Left lung (tissue), 10 donors: ENCODE data around the gene AQP4. TPM values are rescaled to one million over a fixed set of nuclear protein-coding genes. Genes with fewer than 3 reads are reported as not detected.
A peak's percentile ranks its signal among the peaks of the same experiment; 100 is the strongest.

Experiments
- ATAC-seq: fragments of 200-7000 bp; cut with Tn5 transposase; one replicate; pipeline ENCODE4 v1.9.1; 2020; ENCODE audit warnings: moderate library complexity
- DNase-seq, 4 donors: peaks; one replicate each; pipeline ENCODE4 v3.0.0-alpha.2; 2013 to 2020
- H3K27ac ChIP-seq, 2 donors: fragments of 200-600 bp; sonication (generic) in 1 of 2; one replicate each; pipeline versions ENCODE4 v1.5.0 to v1.8.0; 2020 to 2021
- H3K27me3 ChIP-seq, 2 donors: fragments of 200-600 bp; sonication (generic) in 1 of 2; one replicate each; pipeline versions ENCODE4 v1.5.0 to v1.8.0; 2020 to 2021
- H3K36me3 ChIP-seq, 2 donors: fragments of 200-600 bp; sonication (generic) in 1 of 2; one replicate each; pipeline versions ENCODE4 v1.5.0 to v1.8.0; 2020 to 2021
- H3K4me1 ChIP-seq, 2 donors: fragments of 200-600 bp; one replicate each; pipeline ENCODE4 v1.8.0; 2021
- H3K4me3 ChIP-seq, 2 donors: fragments of 200-600 bp; sonication (generic) in 1 of 2; one replicate each; pipeline versions ENCODE4 v1.5.0 to v1.8.0; 2020 to 2021; ENCODE audit warnings: mild to moderate bottlenecking in 1 of 2
- H3K9me3 ChIP-seq, 2 donors: fragments of 200-600 bp; sonication (generic) in 1 of 2; one replicate each; pipeline versions ENCODE4 v1.5.0 to v1.8.0; 2020 to 2021
- intact Hi-C, 2 donors: fragments of 100-400 bp; cut with DNase I; formaldehyde crosslinking; loops; one replicate each; pipeline versions ENCODE4 v1.11.2 to v1.14.2; 2022
- polyA plus RNA-seq, 6 donors: library from polyadenylated mRNA; unstranded; fragments of 120-200 nt; gene quantifications; one replicate each; pipeline ENCODE4 v1.2.1, GENCODE V29; 2013; ENCODE audit not compliant: insufficient read length in 6 of 6
- total RNA-seq, 2 donors: library from RNA; stranded (reverse); fragmentation: NEBNext Ultra II Directional; extraction: Animal tissue kit (Norgen Biotek cat#: 25700); gene quantifications; one replicate each; pipeline ENCODE4 v1.2.1, GENCODE V29; 2021
- TF ChIP-seq, protein P1 (sequence below), 2 donors: fragments of 200-600 bp; sonication (generic) in 1 of 2; IDR thresholded peaks; one replicate each; pipeline versions ENCODE4 v1.5.0 to v1.8.0; 2021; ENCODE audit warnings: antibody characterized with exemption in 2 of 2
- donor health status: DM: no; HTN: yes; CAD: no.
- donor health status: DM: no; HTN: no; CAD: no.

Gene AQP4
- total and polyA plus RNA-seq, 8 donors = 37.2 to 453 (median 75.2) TPM

DNA sequence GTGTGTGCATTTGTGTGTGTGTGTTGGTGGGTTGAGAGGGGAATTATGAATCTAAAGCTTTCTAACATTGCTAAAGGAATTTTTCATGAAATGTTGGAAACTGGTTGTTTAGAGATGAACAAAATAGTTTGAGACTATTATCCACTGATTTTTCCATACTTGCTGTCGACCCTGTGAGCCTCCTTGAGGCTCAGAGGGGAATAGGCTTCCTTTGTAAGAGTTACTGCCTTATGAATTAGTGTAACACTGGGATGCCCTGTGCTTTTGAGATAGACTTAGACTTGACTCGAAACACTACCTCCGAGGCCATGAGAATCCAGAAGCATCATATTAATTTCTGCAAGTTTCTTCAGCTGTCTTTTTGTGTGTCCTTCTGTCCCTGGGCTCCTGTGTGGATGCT is 37.9 kb downstream of the AQP4 start:
- no peak for DNase-seq
- H3K27me3 ChIP-seq = no peaks in the 10 kb centered on the region
- intact Hi-C loops = no loop called here
- TF ChIP-seq, protein P1, sequence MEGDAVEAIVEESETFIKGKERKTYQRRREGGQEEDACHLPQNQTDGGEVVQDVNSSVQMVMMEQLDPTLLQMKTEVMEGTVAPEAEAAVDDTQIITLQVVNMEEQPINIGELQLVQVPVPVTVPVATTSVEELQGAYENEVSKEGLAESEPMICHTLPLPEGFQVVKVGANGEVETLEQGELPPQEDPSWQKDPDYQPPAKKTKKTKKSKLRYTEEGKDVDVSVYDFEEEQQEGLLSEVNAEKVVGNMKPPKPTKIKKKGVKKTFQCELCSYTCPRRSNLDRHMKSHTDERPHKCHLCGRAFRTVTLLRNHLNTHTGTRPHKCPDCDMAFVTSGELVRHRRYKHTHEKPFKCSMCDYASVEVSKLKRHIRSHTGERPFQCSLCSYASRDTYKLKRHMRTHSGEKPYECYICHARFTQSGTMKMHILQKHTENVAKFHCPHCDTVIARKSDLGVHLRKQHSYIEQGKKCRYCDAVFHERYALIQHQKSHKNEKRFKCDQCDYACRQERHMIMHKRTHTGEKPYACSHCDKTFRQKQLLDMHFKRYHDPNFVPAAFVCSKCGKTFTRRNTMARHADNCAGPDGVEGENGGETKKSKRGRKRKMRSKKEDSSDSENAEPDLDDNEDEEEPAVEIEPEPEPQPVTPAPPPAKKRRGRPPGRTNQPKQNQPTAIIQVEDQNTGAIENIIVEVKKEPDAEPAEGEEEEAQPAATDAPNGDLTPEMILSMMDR (IDR thresholded peaks at IDR 0.05) = no peak
- H3K4me3 ChIP-seq = no peak overlapping the region
- no peaks in the 10 kb centered on the region for H3K4me1 ChIP-seq
- H3K9me3 ChIP-seq = no peaks in the 10 kb centered on the region
- no peaks in the 10 kb centered on the region for H3K36me3 ChIP-seq
- no peak overlapping the region for H3K27ac ChIP-seq
- ATAC-seq = no peak

DNA sequence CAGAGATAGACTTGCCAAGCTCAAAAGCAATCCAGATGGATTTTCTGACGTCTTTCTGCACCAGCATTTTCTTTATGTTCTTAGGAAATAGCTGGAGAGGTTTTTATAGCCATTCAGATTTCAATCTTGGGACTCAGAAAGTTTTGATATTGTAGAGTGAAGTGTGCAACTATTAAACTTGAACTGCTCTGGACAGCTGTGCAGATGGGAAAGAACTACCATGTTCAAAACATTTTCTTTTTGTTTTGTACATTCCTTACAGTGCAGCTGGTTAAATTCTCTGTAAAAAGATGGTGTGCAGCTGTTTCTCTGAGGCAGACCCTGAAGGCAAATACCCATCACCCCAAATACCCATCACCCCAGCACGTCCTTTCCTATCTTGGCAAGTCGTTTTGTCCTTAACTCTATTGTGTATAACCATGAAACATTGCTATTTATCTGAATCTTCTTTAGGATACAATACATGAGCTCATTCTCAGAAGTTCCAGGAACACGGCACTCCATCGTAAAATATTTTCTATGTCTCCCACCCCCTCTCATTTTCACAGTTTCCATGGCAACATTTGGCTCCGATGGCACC is 38.8 kb downstream of the AQP4 start:
- no peaks in the 10 kb centered on the region for H3K27me3 ChIP-seq
- ATAC-seq = no peak
- H3K4me1 ChIP-seq = no peaks in the 10 kb centered on the region
- H3K36me3 ChIP-seq = no peaks in the 10 kb centered on the region
- H3K4me3 ChIP-seq = no peak overlapping the region
- intact Hi-C loops = no loop called here
- DNase-seq = peak in 1 of 4 donors; percentile 20
- TF ChIP-seq, protein P1 (IDR thresholded peaks at IDR 0.05) = no peak
- H3K9me3 ChIP-seq = no peaks in the 10 kb centered on the region
- no peak overlapping the region for H3K27ac ChIP-seq

DNA sequence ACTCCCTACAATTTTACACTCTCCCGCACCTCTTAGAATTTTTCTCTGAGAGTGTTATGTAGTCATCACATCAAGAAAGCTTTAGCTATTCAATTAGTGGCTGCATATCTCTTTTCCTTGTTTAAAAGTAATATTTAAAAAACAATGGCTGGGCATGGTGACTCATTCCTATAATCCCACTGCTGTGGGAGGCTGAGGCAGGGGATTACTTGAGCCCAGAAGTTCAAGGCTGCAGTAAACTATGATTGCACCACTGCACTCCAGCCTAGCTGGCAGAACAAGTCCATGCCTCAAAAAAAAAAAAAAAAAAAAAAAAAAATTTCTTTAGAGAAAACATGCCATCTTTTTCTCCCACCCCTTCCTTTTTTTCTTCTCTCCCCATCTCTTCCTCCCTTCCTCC is 44.3 kb downstream of the AQP4 start:
- intact Hi-C loops = no loop called here
- no peak for DNase-seq
- Histone ChIP-seq H3K4me1 (no peaks in the 10 kb centered on the region), H3K9me3 (peaks cover 0 to 17% of the 10 kb centered on the region in 2 donors), H3K36me3 (no peaks in the 10 kb centered on the region), H3K27ac (no peak overlapping the region), H3K4me3 (no peak overlapping the region), H3K27me3 (no peaks in the 10 kb centered on the region)
- TF ChIP-seq, protein P1 (IDR thresholded peaks at IDR 0.05) = no peak
- ATAC-seq = no peak

DNA sequence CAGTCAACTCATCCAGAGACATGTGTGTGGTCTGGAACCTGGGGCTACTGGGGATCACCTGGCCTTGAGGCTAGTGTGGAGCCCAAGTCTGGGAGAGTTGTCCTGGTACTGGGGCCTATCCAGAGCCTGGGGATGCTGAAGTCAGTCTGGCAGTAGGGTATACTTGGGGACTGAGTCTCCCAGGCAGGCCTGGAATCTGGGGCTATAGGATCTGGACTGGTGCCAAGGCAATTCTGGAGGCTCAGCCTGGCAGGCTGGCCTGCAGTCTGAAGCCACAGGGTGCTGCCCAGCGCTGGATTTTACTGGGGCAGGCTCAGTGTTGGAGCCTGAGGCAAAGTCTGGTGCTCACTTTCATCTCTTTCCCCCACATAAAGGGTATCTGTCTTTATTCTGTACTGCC is 46.5 kb downstream of the AQP4 start:
- Histone ChIP-seq H3K27ac (no peak overlapping the region), H3K4me1 (no peaks in the 10 kb centered on the region), H3K27me3 (no peaks in the 10 kb centered on the region), H3K4me3 (no peak overlapping the region), H3K9me3 (peaks cover 0 to 17% of the 10 kb centered on the region in 2 donors), H3K36me3 (no peaks in the 10 kb centered on the region)
- no peak for ATAC-seq
- intact Hi-C loops = no loop called here
- no peak for DNase-seq
- TF ChIP-seq, protein P1 (IDR thresholded peaks at IDR 0.05) = no peak

DNA sequence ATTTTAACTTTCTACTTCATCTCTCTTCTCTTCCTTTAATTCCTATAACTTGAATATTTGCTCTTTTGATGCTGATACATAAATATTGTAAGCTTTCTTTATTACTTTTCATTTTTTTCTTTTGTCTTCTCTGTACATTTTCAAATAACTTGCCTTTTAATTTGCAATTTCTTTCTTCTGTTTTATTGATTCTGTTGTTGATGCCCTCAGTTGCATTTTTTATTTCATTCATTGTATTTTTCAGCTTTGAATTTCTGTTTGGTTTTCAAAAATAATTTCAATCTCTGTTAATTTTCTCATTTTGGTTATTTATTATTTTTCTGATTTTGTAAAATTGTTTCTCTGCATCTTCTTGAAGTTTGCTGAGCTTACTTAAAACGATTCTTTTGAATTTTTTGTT is 47.0 kb downstream of the AQP4 start:
- Histone ChIP-seq H3K9me3 (peaks cover 0 to 17% of the 10 kb centered on the region in 2 donors), H3K4me1 (no peaks in the 10 kb centered on the region), H3K27me3 (no peaks in the 10 kb centered on the region), H3K4me3 (no peak overlapping the region), H3K27ac (no peak overlapping the region), H3K36me3 (no peaks in the 10 kb centered on the region)
- DNase-seq = no peak
- no peak for ATAC-seq
- intact Hi-C loops = no loop called here
- TF ChIP-seq, protein P1 (IDR thresholded peaks at IDR 0.05) = no peak
